Naive thymus-derived CD4-positive, alpha-beta T cell (primary cell): ENCODE data around the gene HEG1. TPM values are rescaled to one million over a fixed set of nuclear protein-coding genes. Genes with fewer than 3 reads are reported as not detected.

Experiments used
- ATAC-seq: fragments of 150-1000 bp; cut with Tn5 transposase; 2 replicates; pipeline ENCODE4 v1.10.0; 2021; ENCODE audit warnings: mild to moderate bottlenecking, moderate library complexity
- CTCF ChIA-PET: fragments of 350-600 bp; sonication (Branson Sonifier 250); formaldehyde crosslinking; loops from one replicate; lab custom pipeline; 2021; ENCODE audit warnings: antibody characterized with exemption; lab: Charles Lee
- POLR2A ChIA-PET: fragments of 350-600 bp; sonication (Branson Sonifier 250); formaldehyde crosslinking; loops from one replicate; lab custom pipeline; 2021; ENCODE audit warnings: antibody characterized with exemption, inconsistent platforms; lab: Charles Lee
- DNase-seq, 9 donors: peaks; one replicate each; pipeline versions ENCODE4 v3.0.0 to v3.0.0-alpha.2; 2020 to 2022; ENCODE audit warnings: mixed read lengths in 1 of 9
- H3K27ac ChIP-seq: one replicate; pipeline ENCODE4 v1.7.0; 2013; ENCODE audit warnings: mild to moderate bottlenecking, low read depth, low read length, moderate library complexity
- H3K27me3 ChIP-seq, 2 donors: one replicate each; pipeline ENCODE4 v1.7.0; 2013; ENCODE audit warnings: low read length in 2 of 2, mild to moderate bottlenecking in 2 of 2, moderate library complexity in 2 of 2; ENCODE audit not compliant: control insufficient read depth in 2 of 2, insufficient read depth in 2 of 2
- H3K36me3 ChIP-seq, 3 experiments: 1 replicate in 2 of 3; 2 replicates in 1 of 3; pipeline ENCODE4 v1.7.0; 2013; ENCODE audit warnings: low read length in 3 of 3, mild to moderate bottlenecking in 3 of 3, moderate library complexity in 1 of 3; ENCODE audit not compliant: insufficient read depth in 3 of 3, control insufficient read depth in 2 of 3
- H3K4me1 ChIP-seq, 2 donors: one replicate each; pipeline ENCODE4 v1.7.0; 2013; ENCODE audit warnings: low read length in 2 of 2, mild to moderate bottlenecking in 2 of 2, moderate library complexity in 1 of 2; ENCODE audit not compliant: control insufficient read depth in 2 of 2, insufficient read depth in 2 of 2
- H3K4me3 ChIP-seq: 2 replicates; pipeline ENCODE4 v1.7.0; 2013; ENCODE audit warnings: mild to moderate bottlenecking, low read length
- H3K9me3 ChIP-seq, 3 experiments: 1 replicate in 2 of 3; 2 replicates in 1 of 3; pipeline ENCODE4 v1.7.0; 2013; ENCODE audit warnings: low read length in 3 of 3; ENCODE audit not compliant: control insufficient read depth in 2 of 3
- H3K27ac Mint-ChIP-seq, 9 donors: one replicate each; pipeline ENCODE4 v1.8.0; 2020 to 2022; ENCODE audit warnings: mixed read lengths in 9 of 9, mild to moderate bottlenecking in 8 of 9, moderate library complexity in 5 of 9, inconsistent platforms in 2 of 9
- H3K27me3 Mint-ChIP-seq, 5 donors: one replicate each; pipeline ENCODE4 v1.8.0; 2021 to 2022; ENCODE audit warnings: mixed read lengths in 5 of 5, mild to moderate bottlenecking in 1 of 5
- H3K36me3 Mint-ChIP-seq, 5 donors: one replicate each; pipeline ENCODE4 v1.8.0; 2020 to 2022; ENCODE audit warnings: mixed read lengths in 5 of 5, mild to moderate bottlenecking in 3 of 5, inconsistent platforms in 1 of 5
- H3K4me1 Mint-ChIP-seq, 7 donors: one replicate each; pipeline ENCODE4 v1.8.0; 2020 to 2022; ENCODE audit warnings: mixed read lengths in 7 of 7, mild to moderate bottlenecking in 3 of 7, inconsistent platforms in 1 of 7
- H3K4me3 Mint-ChIP-seq, 10 donors: one replicate each; pipeline ENCODE4 v1.8.0; 2020 to 2022; ENCODE audit warnings: mild to moderate bottlenecking in 10 of 10, mixed read lengths in 10 of 10, moderate library complexity in 6 of 10, inconsistent platforms in 2 of 10
- H3K9me3 Mint-ChIP-seq, 11 donors: one replicate each; pipeline ENCODE4 v1.8.0; 2020 to 2022; ENCODE audit warnings: mixed read lengths in 11 of 11, mild to moderate bottlenecking in 4 of 11, inconsistent platforms in 1 of 11, moderate library complexity in 1 of 11
- intact Hi-C, 2 donors: fragments of 100-400 bp; cut with micrococcal nuclease; formaldehyde crosslinking; loops; one replicate each; pipeline ENCODE4 v1.15.1; 2023
- polyA plus RNA-seq, 2 donors: library from polyadenylated mRNA; unstranded; fragments of 300-500 nt; fragmentation: Illumina TruSeq; gene quantifications; one replicate each; pipeline ENCODE4 v1.2.3, GENCODE V29; 2021
- total RNA-seq, 6 experiments: library from RNA in 5 of 6; stranded (reverse) in 5 of 6; gene quantifications; 1 replicate in 5 of 6; 2 replicates in 1 of 6; pipeline ENCODE4 v1.2.3 and lab custom pipeline; 2021 to 2026

Gene HEG1
- total and polyA plus RNA-seq, 7 experiments from 2014 or later: 2.1 to 45.4 (median 17.6) TPM

GRCh38 chr3:124923833-124924232 lies 132.0 kb downstream of the HEG1 start:
- H3K4me1 Mint-ChIP-seq: peaks cover 0 to 7% (median 0%) of the 10 kb centered on the region in 7 donors
- Histone ChIP-seq H3K27me3 (no peaks in the 10 kb centered on the region), H3K4me1 (no peaks in the 10 kb centered on the region), H3K36me3 (no peaks in the 10 kb centered on the region), H3K4me3 (no peak overlapping the region), H3K27ac (no peak overlapping the region), H3K9me3 (no peaks in the 10 kb centered on the region)
- H3K9me3 Mint-ChIP-seq: no peaks in the 10 kb centered on the region
- H3K4me3 Mint-ChIP-seq: no peak overlapping the region
- intact Hi-C loops: loop anchor here in 1 of 2 donors (1.0 to 10.0 kb wide), 2 partner anchors 131 to 513 kb away; partner anchors contain the start of gene HEG1
- H3K27ac Mint-ChIP-seq: no peak overlapping the region
- DNase-seq: no peak
- ChIA-PET CTCF (interaction anchor here (0.9 kb wide), 1 partner anchor 513 kb away, joined by 3 read pairs; no protein-coding TSS in a partner anchor), POLR2A (no interaction called here)
- H3K36me3 Mint-ChIP-seq: no peaks in the 10 kb centered on the region
- H3K27me3 Mint-ChIP-seq: peaks cover 0 to 62% (median 11%) of the 10 kb centered on the region in 5 donors
- ATAC-seq: no peak

GRCh38 chr3:124920718-124921117 lies 135.1 kb downstream of the HEG1 start:
- H3K4me1 Mint-ChIP-seq: no peaks in the 10 kb centered on the region
- POLR2A ChIA-PET: no interaction called here
- DNase-seq (no peak), ATAC-seq (no peak)
- Histone ChIP-seq H3K36me3 (no peaks in the 10 kb centered on the region), H3K27ac (no peak overlapping the region), H3K4me3 (no peak overlapping the region), H3K4me1 (no peaks in the 10 kb centered on the region), H3K27me3 (no peaks in the 10 kb centered on the region), H3K9me3 (no peaks in the 10 kb centered on the region)
- H3K9me3 Mint-ChIP-seq: no peaks in the 10 kb centered on the region
- no peaks in the 10 kb centered on the region for H3K36me3 Mint-ChIP-seq
- CTCF ChIA-PET: no interaction called here
- no peak overlapping the region for H3K27ac Mint-ChIP-seq
- intact Hi-C loops: loop anchor here in 1 of 2 donors (10.0 kb wide), 1 partner anchor 134 kb away; the partner anchor contains the start of gene HEG1
- no peak overlapping the region for H3K4me3 Mint-ChIP-seq
- peaks cover 4 to 55% (median 14%) of the 10 kb centered on the region in 5 donors for H3K27me3 Mint-ChIP-seq

- H3K27ac Mint-ChIP-seq: no peak overlapping the region
- H3K27ac ChIP-seq: no peak overlapping the region
- H3K9me3 ChIP-seq: no peaks in the 10 kb centered on the region
- intact Hi-C loops: loop anchor here in 1 of 2 donors (10.0 kb wide), 1 partner anchor 135 kb away; the partner anchor contains the start of gene HEG1
- POLR2A ChIA-PET: no interaction called here
- no peak for DNase-seq
- peaks cover 4 to 52% (median 13%) of the 10 kb centered on the region in 5 donors for H3K27me3 Mint-ChIP-seq
- CTCF ChIA-PET: no interaction called here
- H3K4me3 Mint-ChIP-seq: no peak overlapping the region
- no peaks in the 10 kb centered on the region for H3K4me1 ChIP-seq
- H3K36me3 ChIP-seq: no peaks in the 10 kb centered on the region
- no peak for ATAC-seq
- no peaks in the 10 kb centered on the region for H3K4me1 Mint-ChIP-seq
- no peaks in the 10 kb centered on the region for H3K27me3 ChIP-seq
- no peaks in the 10 kb centered on the region for H3K9me3 Mint-ChIP-seq
- H3K4me3 ChIP-seq: no peak overlapping the region
- H3K36me3 Mint-ChIP-seq: no peaks in the 10 kb centered on the region
Measured at GRCh38 chr3:124919756-124920155, 136.0 kb downstream of the HEG1 start.

GRCh38 chr3:124918524-124918923 lies 137.3 kb downstream of the HEG1 start:
- no peaks in the 10 kb centered on the region for H3K36me3 ChIP-seq
- no peaks in the 10 kb centered on the region for H3K36me3 Mint-ChIP-seq
- peaks cover 4 to 43% (median 7%) of the 10 kb centered on the region in 5 donors for H3K27me3 Mint-ChIP-seq
- H3K9me3 Mint-ChIP-seq: no peaks in the 10 kb centered on the region
- ChIA-PET POLR2A (interaction anchor here (1.0 kb wide), 1 partner anchor 11 kb away, joined by 3 read pairs; no protein-coding TSS in a partner anchor), CTCF (no interaction called here)
- no peak overlapping the region for H3K27ac Mint-ChIP-seq
- intact Hi-C loops: no loop called here
- DNase-seq (no peak), ATAC-seq (no peak)
- no peak overlapping the region for H3K27ac ChIP-seq
- H3K4me3 ChIP-seq: no peak overlapping the region
- no peaks in the 10 kb centered on the region for H3K4me1 Mint-ChIP-seq
- no peak overlapping the region for H3K4me3 Mint-ChIP-seq
- H3K4me1 ChIP-seq: no peaks in the 10 kb centered on the region
- H3K9me3 ChIP-seq: no peaks in the 10 kb centered on the region
- no peaks in the 10 kb centered on the region for H3K27me3 ChIP-seq

GRCh38 chr3:124916837-124917409 lies 138.9 kb downstream of the HEG1 start:
- DNase-seq (no peak), ATAC-seq (peak; percentile 20)
- POLR2A ChIA-PET: no interaction called here
- H3K27me3 Mint-ChIP-seq: peaks cover 4 to 37% (median 9%) of the 10 kb centered on the region in 5 donors
- no peaks in the 10 kb centered on the region for H3K27me3 ChIP-seq
- H3K4me3 Mint-ChIP-seq: no peak overlapping the region
- no peaks in the 10 kb centered on the region for H3K36me3 Mint-ChIP-seq
- no peaks in the 10 kb centered on the region for H3K4me1 ChIP-seq
- CTCF ChIA-PET: no interaction called here
- H3K4me3 ChIP-seq: no peak overlapping the region
- H3K27ac ChIP-seq: no peak overlapping the region
- no peaks in the 10 kb centered on the region for H3K9me3 Mint-ChIP-seq
- H3K4me1 Mint-ChIP-seq: no peaks in the 10 kb centered on the region
- no peak overlapping the region for H3K27ac Mint-ChIP-seq
- no peaks in the 10 kb centered on the region for H3K36me3 ChIP-seq
- intact Hi-C loops: no loop called here
- no peaks in the 10 kb centered on the region for H3K9me3 ChIP-seq

Other genes starting within 250 kb of the HEG1 start
- 1 to 10 TPM in 3 of 5 experiments, under 1 TPM in 1, not detected in 1; 0.29 to 3.5 (median 2.5) TPM for gene ITGB5, start 168.6 kb downstream of the HEG1 start, total RNA-seq
- gene ITGB5, start 168.6 kb downstream of the HEG1 start, polyA plus RNA-seq: under 1 TPM in 1 of 2 donors, not detected in 1; 0.70 TPM
- not detected for gene MUC13, start 121.2 kb downstream of the HEG1 start, total RNA-seq
- not detected for gene MUC13, start 121.2 kb downstream of the HEG1 start, polyA plus RNA-seq
- 1 to 10 TPM in 1 of 5 experiments, under 1 TPM in 4; 0.16 to 1.1 (median 0.83) TPM for gene SLC12A8, start 156.8 kb upstream of the HEG1 start, total RNA-seq
- gene SLC12A8, start 156.8 kb upstream of the HEG1 start, polyA plus RNA-seq: under 1 TPM in 1 of 2 donors, not detected in 1; 0.12 TPM